ENCODE results near the gene SLC34A3.

Gene SLC34A3

DNA sequence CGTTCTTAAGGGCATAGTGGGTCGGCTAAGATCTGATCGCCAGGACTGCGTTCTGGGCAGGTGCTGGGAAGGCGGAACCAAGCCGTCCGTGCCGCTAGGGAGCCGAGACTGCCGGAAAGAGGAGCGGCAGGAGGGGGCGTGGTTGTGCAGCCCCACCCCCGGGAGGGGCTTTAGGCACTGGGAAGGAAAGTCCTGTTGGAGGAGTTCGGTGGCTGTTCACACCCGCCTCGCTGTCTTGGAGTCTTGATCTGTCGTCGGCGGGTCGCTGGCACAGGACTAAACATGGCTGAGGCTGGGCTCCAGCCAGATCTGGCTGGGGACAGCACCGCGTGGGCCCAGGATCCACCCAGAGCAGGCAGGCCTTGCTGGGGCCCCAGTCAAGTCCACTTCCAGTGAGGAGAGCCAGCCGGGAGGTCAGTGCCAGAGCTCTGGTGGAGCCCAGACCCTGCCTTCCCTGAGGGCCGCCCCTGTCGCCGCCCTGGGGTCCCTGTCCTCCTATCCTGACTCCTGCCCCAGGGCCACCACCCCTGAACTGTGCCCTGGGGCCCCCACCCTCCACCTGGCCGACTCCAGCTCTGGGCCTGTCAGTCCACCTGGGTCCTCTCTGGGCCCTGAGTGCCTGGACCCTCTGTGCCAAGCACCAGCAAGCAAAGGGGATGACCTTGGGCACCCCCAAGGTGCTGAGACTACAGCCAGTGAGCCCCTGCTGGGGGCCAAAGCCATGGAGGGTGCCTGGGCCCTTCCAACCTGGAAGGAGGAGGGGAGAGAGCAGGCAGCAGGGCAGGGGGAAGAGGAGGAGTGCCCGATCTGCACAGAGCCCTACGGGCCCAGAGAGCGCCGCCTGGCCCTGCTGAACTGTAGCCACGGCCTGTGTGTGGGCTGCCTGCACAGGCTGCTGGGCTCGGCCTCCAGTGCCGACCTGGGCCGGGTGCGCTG lies 13.2 kb upstream of the SLC34A3 start:
- DNase-seq (ENCODE audit: low read depth in 2 of 2), result no peak

- no peak for DNase-seq (ENCODE audit: low read depth in 2 of 2)
Measured at GRCh38 chr9:137218212-137218753, 12.4 kb upstream of the SLC34A3 start.

DNA sequence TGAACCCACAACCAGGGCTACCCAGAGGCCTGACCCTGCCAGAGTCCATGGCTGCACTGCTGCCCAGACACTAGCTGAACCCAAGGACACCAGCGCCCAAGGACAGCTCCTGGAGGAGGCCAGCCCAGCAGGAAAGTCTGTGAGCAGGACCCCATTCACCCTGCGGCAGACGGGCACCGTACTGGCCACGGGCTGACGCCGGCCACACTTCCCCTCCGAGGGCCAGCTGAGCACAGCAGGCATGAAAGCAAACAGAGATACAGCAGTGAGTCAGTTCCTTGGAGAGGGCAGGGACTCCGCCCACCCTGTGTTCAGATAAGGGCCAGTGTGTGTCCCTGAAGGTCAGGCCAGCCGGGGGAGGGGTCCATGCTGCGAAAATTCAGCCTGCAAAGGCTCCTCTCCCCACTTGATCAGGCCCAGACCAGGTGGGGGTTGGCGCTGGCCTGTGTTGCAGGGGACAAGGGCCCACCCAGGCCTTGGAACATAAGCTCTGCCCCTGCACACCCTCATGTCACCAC lies 11.9 kb upstream of the SLC34A3 start:
- DNase-seq (ENCODE audit: low read depth in 2 of 2), result no peak

GRCh38 chr9:137219757-137220316 lies 10.9 kb upstream of the SLC34A3 start:
- DNase-seq (ENCODE audit: low read depth in 2 of 2), result no peak

GRCh38 chr9:137220317-137221094 lies 10.2 kb upstream of the SLC34A3 start:
- no peak for DNase-seq (ENCODE audit: low read depth in 2 of 2)

- DNase-seq (ENCODE audit: low read depth in 2 of 2), result no peak
Measured at GRCh38 chr9:137221095-137221505, 9.6 kb upstream of the SLC34A3 start.

DNA sequence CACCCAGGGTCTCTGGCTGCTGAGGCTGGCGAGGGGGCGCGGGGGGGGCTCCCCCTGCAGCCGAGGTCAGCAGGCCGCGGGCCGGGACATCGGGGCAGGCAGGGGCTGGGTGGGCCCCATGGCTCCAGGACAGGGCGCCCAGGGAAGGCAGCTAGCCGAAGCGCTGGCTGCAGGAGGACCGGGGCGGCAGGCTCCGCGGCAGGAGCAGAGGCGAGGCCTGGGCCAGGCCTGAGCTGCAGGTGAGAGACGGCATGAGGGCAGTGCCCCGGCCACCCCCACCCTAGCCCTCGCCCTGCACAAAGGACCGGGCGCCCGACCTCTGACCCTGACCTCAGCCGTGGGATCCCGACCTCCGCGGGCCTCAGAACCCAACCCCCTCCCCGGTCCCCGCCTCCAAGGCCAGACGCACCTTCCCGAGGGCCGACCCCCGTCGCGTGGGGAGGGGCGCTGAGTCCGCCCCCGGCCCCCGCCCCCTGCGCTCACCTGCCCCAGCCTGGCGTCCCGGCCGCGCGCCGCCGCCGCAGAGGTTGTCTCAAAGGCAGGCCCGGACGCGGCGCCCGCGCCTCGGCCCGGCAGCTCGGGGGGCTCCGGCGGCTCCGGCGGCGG lies 9.1 kb upstream of the SLC34A3 start:
- no peak for DNase-seq (ENCODE audit: low read depth in 2 of 2)

DNA sequence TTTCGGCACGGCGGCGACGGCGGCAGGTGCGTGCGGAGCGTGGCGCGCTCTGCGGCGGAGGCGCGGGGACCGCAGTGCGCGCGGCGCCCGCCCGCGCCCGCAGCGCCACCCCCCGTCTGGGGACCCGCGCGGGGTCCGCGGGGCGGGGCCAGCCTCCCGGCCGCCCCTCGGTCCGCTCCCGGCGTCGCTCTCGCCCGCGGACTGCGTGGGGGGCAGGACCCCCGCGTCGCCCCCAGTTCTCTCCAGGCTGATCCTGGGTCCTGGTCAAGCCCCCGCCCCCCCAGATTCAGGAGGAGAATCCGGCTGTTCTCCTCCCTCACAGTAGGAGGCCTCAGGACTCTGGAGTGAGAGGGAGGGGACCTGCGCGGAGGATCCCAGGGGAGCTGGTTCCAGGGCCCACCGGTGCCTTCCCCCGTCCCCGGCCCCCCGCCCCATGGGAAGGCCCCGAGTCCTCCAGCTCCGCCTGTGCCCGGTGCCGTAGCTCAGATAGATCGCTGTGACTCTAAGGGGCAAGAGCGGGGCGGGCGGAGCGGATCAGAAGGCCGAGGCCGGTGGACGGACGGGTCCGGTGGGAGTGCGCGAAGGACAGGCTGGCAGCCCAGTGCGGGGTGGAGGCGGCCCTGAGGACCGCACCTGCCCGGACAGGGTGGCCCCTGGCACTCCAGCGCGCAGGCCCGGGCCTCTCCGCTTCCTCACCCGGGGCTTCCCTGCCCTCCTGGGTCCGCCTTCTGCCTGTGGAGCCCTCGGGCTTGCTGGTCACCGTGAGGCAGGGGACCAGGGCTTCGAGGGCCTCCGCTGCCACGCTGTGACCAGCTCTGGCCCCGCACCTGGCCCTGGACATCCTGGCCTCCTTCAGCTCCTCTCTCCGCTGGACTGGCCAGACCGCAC lies 8.3 kb upstream of the SLC34A3 start, which contains the start of gene RNF208:
TSS of gene RNF208 (minus strand) at position 51 of the 888 bp plus-strand sequence. CDS start 1,028 bp downstream, outside the sequence.
- no peak for DNase-seq (ENCODE audit: low read depth in 2 of 2)

DNA sequence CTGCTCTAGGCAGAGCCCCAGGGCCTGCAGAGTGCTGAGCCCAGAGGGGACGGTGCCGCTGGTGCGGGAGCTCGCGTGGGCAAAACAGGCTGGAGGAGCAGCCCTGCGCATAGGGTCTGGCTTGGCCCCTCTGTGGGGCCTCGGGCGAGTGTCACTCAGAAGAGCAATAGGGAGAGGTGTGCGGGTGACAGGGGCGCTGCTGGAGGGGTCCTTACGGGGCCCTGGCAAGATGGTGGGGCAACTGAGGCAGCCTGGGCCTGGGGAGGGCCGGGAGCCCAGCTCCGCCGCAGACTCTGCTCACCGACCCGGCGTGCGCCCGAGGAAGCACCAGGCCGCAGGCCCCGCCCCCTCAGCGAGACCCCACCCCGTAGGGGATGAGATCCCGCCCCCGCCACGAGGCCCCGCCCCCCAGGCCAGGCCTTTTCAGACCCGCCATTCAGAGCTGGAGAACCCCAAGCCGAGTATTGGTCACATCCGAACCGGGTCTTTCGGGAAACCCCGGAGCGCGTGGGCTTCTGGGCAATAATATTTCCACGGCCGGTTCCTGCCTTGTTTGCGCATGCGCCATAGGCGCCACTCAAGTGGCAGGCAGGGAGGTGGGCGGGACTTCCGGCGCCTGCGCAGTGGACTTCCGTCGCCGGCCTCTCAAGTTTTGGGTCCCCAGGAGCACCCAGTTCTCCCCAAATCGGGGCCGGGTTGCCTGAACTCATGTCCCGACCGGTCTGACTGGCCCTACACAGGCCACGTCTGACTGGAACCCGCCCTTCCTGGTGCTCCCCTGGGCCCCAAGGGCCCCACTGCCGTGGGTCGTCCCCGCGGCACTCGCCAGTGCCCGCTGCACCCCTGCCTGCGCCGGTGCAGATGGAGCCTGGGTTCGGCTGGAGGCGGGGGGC lies 7.4 kb upstream of the SLC34A3 start:
- DNase-seq (ENCODE audit: low read depth in 2 of 2), result peak; percentile 97 to 98

DNA sequence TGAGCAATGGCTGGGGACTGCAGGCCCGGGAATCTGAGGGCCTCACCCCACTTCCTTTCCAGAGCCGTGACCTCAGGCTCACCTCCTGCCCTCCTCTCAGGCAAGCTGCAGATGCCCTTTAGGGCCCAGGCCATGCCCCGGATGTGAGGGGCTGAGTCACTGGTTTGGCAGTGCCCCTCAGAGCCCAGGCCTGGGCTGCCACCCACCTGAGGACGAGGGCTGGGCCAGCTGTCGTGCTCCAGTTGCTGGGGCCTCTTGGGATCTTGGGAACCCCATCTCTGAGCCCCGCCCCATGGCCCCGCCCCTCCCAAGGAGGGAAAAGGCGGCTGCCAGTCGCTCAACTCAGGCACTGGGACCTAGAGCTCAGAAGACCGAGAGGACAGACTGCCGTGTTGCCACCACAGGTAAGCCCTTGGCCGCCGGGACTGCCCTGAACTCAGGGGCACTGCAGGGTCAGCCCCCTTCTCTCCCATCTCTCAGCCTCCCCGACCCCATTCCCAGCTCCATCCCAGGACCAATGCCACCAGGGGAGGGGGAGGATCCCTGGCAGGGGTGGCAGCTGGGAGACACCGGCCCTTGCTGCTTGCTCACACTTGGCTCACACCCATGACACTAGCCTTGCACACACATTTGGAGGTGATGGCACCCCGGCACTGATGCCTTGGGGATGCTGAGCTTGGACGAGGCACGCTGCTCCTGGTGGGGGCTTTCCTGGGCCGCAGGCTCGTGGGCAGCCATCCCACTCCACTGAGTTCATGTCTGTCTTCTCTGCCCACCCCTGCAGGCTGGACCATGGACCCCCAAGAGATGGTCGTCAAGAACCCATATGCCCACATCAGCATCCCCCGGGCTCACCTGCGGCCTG lies 5.6 kb upstream of the SLC34A3 start, which contains the start of gene CYSRT1:
TSS of gene CYSRT1 (plus strand) at position 345 of the 865 bp plus-strand sequence. CDS start at position 793, 448 bp downstream.
- no peak for DNase-seq (ENCODE audit: low read depth in 2 of 2)

GRCh38 chr9:137225699-137226331 lies 4.9 kb upstream of the SLC34A3 start:
- DNase-seq (ENCODE audit: low read depth in 2 of 2), result no peak

DNA sequence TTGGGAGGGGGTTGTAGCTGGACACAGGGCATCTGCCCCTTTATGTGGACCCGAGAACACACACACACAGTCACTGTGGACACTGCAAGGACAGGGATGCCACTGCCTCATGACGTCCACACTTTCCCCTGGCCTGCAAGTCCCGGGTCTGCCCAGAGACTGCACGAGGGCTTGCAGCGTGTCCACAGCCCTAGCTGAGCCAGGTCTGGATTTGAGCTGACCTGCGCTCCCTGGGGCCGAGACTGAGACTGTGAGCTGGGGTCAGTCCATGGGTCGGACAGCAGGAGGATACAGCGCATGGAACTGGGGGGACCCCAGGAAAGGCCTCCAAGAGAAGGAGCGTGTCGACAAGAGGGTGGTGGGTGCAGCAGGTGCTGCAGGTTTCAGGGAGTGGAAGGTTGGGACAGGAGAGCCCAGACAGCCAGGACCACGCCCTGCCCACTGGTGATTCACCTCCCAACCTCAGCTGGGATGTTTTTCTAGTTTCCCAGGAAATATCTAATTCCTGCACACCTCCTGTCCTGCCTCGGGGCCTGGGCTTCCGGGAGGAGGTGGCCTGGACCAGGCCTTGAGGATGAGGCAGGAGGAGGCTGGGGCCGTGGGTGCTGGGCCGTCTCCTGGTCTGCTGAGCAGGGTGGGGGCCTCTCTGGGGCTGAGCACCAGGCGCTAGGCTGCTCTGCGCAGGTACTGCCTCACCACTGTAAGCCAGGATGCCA lies 4.2 kb upstream of the SLC34A3 start:
- no peak for DNase-seq (ENCODE audit: low read depth in 2 of 2)

GRCh38 chr9:137227054-137227852 lies 3.4 kb upstream of the SLC34A3 start, which contains the start of gene RNF224:
Gene RNF224, plus strand, starts transcription at chr9:137227502. Its CDS starts 834 bp downstream, at chr9:137228336.
- DNase-seq (ENCODE audit: low read depth in 2 of 2), result peak; percentile 48 to 80

DNA sequence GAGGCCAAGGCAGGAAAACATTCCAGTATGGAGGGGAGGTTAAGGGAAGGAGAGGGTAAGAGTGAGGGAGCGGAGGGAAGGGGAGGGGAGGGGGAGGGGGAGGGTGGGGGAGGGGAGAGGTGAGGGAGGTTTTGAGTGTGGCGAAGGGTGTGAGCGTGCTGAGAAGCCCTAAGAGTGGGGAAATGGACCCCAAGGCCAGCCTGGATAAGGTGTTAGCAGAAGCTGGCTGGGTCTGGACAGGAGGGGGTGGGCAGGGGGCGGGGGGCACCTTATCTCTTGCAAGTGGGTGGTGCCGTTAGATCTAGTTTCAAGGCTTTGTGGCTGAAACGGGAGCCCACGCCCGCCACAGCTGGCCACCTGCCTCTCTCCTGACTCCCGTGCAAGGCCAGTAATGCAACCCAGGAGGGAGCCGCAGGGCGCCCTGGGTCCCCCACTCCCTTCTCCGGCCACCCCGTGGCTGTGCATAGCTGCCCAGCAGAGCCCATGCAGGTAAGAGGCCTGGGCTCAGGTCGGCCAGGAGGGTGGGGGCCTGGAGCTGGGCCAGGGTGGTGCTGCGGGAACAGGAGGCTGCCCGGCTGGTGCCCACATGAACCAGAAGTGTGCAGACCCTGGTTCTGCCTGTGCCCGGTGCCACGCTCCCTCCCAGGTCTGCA lies 2.7 kb upstream of the SLC34A3 start:
- no peak for DNase-seq (ENCODE audit: low read depth in 2 of 2)

DNA sequence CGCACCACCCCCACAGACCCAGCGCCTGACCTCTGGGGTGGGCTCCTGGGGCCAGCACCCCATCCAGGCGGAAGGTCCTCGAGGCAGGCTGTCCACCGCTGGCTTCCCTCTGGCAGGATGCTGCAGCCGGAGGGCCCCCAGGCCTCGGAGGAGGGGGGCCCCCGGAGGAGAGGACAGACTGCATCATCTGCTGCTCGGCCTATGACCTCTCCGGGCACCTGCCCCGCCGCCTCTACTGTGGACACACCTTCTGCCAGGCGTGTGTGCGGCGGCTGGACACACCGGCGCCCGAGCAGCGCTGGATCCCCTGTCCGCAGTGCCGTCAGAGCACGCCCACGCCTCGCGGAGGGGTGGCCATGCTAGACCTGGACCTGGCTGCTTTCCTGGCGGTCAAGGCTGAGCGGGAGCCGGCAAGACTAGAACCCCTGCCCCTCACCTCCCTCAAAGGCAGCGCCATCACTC lies 2.2 kb upstream of the SLC34A3 start:
- DNase-seq (ENCODE audit: low read depth in 2 of 2), result no peak
